AG20443 (cell line): Measurements from ENCODE around the gene DPP3.

ENCODE experiments used
- DNase-seq: peaks from one replicate; pipeline ENCODE4 v3.0.0; 2012; ENCODE audit warnings: low spot score, mixed read lengths

DPP3 gene

GRCh38 chr11:66464916-66465315, 15.3 kb upstream of the DPP3 start:
- no peak for DNase-seq

DNA sequence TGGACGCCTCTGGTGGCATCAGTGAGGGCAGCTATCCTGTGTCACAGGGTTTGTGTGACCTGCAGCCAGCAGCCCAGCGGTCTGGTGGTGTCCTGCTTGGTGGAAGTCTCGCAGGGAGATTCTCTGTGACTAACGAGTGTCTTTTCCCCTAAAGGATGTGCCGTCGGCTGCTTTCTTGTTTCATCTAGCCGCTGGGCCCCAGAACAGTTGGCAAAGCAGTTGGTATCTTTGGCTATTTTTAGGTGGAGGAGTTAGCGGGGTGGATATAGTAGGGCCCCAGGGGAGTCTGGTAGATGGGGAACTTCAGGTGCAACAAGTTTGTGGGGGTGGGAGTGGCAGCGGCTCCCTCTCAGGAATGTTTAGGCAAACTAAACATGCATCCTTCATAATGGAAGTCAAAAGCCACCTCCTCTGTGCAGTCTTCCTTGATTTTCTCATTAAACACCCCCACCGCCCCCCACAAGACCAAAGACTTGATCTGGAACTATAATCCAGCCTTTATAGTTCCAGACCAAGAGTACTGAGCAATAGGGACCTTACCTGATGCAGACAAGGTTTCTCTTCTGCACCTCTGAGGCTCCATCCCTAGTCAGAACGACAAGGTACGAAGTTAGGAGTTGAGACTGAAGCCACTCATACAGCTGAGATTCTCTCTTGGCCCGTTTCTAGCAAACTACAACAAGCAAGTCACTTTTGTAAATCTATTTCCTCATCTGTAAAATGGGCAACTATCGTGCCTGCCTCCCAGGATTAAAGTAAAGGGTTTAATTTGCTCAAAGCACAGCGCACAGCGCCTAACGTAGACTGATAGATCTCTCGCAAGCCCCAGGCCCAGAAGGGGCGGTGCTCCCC, 14.6 kb upstream of the DPP3 start:
- no peak for DNase-seq

GRCh38 chr11:66466225-66467033, 13.8 kb upstream of the DPP3 start, which contains the start of gene PELI3:
Gene PELI3, plus strand, starts transcription at chr11:66466905. Its CDS starts 1,224 bp downstream, at chr11:66468129.
- DNase-seq: peak; percentile 99

DNA sequence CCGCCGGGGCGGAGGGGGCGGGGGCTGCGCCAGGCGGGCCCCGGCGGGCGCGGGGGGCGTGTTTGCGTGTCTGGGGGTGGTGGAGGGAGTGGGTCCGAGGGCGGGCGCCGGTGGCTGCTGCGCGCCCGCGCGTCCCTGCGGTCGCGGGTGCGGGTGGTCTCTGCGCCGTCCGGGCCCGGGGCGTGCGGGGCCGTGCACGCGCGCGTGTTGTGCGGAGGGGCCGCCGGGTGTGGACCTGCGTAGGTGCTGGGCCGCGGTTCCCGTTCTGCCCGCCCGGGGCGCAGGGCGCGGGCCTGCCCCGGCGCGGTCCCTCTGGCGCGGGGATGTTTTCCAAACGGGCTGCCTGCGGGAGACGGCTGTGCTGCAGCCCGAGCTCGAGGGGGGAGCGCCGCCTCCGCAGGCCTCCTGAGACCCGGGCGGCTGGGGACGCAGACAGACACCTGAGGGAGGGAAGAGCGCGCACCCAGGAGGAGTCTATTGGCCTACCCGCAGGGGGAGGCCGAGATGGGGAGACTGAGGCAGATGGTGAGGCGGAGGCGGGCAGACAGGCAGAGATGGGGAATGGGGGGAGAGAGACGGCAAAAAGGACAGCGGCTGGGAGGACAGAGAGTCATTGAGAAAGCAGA, 13.1 kb upstream of the DPP3 start:
- DNase-seq: peak; percentile 80

- peak; percentile 20 for DNase-seq
These were observed 12.5 kb upstream of the DPP3 start for GRCh38 chr11:66467756-66468155.

- DNase-seq: no peak
These were observed 11.5 kb upstream of the DPP3 start for GRCh38 chr11:66468691-66469090.

DNA sequence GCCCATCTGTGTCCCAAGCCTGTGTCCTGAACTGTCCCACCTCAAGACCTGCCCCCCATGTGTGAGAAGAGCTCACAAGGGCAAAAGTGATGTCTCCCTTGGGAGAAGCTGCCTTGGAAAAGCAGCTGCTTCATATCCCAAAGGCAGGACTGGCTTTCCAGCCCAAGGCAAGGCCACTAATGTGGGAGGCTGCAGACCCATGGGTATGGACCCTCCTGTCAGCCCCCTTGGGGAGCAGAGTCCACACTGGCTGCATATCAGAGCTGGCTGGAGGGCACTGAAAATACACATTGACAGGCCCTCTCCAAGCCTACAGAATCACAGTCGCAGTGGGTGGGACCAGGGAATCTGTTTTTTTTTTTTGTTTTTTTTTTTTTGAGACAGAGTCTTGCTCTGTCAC, 10.8 kb upstream of the DPP3 start:
- no peak for DNase-seq

DNA sequence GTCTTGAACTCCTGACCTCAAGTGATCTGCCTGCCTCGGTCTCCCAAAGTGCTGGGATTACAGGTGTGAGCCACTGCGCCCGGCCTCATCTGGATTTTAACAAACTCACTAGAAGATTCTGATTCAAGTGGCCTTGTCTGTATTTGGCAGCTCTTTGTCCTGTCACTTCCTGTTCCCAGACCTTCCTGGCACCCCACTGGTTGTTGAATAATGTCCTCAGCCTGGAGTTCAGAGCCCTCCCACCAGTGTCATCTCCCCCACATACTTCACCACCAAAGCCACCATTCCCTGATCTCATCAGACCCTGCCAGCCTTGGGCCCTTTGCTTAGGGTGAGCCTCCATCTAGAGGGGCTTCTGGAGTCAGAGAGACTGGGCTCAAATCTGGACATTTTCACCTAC, 10.2 kb upstream of the DPP3 start:
- no peak for DNase-seq

DNA sequence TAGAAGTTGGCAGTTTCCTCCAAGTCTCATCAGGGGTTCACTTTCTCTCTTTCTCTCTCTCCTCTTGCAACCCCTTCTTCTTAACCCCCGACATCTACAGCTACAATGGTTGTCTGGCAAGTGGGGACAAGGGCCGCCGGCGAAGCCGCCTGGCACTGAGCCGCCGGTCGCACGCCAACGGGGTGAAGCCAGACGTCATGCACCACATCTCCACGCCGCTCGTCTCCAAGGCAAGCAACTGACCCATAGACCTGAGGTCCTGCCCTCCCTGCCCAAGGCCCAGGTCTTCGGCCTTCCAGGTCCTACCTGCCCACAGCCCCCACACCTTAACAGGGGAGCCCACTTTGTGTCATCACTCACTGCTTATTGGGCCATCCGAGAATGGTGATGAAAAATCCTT, 9.1 kb upstream of the DPP3 start:
- DNase-seq: no peak

GRCh38 chr11:66472054-66472453, 8.2 kb upstream of the DPP3 start:
- DNase-seq: no peak

GRCh38 chr11:66473167-66473566, 7.1 kb upstream of the DPP3 start:
- DNase-seq: no peak

- DNase-seq: no peak
These were observed 6.4 kb upstream of the DPP3 start for GRCh38 chr11:66473608-66474515.

GRCh38 chr11:66475349-66476172, 4.7 kb upstream of the DPP3 start:
- no peak for DNase-seq

DNA sequence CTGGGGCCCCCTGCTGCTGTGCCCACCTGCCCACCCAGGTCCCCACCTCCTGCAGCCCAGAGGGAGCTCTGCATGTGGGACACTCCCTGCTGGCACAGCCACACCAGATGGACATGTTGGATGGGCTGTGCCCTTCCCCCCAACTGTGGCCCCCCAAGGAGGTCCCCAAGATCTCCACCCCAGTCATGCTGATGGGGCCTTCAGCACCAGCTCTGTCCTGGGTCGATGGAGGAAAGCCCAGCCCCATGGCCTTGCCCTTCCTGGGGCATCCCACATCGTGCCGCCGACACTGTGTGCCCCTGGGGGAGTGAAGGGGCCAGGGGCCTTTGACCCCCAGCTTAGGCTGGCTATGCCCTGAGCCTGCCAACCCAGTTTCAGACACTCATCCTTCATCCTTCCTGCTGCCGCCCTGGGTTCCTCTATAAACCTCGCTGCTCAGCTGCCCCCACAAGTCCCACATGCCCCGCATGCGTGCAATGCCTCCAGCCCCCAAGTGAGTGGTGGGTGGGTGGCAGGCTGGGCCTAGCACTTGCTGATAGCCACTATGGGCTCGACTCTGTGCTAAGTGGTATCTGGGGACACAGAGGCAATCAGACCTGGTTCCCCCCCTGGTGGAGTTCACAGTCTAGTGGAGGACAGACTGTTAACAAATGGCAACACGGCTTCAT, 3.9 kb upstream of the DPP3 start:
- no peak for DNase-seq

- DNase-seq: peak; percentile 29
These were observed 3.4 kb upstream of the DPP3 start for GRCh38 chr11:66476841-66477251.

DNA sequence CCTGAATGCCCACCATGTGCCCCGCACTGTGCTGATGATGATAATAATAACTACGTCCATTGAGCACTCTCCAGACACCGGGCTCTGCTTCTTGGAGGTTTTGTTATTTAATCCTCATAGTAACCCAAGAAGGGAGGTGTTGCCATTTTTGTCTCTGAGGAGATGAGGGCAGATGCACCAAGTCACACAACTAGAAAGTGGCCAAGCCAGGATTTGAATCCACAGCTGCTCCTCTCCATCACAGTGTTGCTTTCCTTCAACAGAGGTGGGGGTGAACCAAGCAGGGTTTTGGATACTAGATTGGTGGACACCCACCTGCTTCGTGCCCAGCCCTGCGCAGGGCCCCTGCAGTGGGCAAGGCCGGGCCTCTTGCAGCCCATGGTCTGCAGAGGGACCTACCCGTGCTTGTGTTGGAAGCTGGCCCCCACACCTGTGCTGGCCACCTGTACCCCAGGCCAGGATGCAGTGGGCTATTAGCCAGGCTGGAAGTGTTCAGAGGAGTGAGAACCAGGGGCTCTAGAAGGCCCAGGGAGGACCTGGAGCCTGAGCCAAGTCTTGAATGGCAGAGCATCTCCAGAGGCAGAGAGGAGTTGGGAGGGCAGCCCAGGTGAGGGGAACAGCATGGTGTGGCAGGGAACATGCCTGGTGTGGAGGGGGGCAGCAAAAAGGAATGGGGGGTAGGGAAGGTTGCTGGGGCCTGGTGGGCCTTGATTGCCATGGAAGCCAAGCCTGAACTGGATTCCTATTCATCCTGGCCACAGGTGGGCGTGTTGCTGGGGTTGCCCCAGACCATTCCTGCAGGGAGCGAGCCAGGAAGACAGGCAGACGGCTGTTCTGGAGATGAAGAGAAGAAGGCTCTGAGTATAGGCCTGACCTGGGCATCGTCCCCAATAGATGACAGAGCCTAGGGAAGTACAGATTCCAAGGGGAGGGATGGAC, 2.7 kb upstream of the DPP3 start:
- DNase-seq: no peak

- DNase-seq: peak; percentile 31
These were observed 1.4 kb upstream of the DPP3 start for GRCh38 chr11:66478729-66479393.

- DNase-seq: peak; percentile 58
These were observed 679 bp upstream of the DPP3 start for GRCh38 chr11:66479394-66480116.
